Measurements from ENCODE around the gene SERPINA7.

The SERPINA7 gene

DNA sequence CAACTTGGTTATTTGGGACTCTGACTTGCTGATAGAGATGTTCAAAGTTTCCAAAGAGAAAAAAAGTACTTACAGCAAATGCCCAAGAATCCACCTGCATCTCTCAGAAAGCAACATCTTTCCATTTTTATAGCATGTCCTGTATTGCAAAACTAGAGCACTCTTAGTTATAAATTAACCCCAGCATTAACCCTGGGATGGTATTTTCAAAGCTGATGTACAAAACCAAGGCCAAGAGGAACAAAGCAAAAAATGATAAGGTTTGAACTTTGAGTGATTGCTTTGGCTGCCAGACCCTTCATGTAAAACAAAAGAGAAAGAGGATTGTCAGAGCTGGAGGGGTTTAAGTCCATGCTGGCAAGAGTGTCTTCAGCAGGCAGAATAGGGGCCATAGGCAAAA, at the start of gene SERPINA7:
Gene SERPINA7, minus strand, starts transcription at position 103 of the 400 bp plus-strand sequence. CDS start 1,669 bp downstream, outside the sequence.
- no peaks in the 10 kb centered on the region for H3K79me2 ChIP-seq (ENCODE audit: insufficient read depth, low read length)
- H4K20me1 ChIP-seq (ENCODE audit: insufficient read depth, low read length), result no peaks in the 10 kb centered on the region
- no peak within 1 kb of the TSS for H2AFZ ChIP-seq (ENCODE audit: low read depth, low read length)
- no peaks in the 10 kb centered on the region for H3K36me3 ChIP-seq (ENCODE audit: insufficient read depth, low read length)
- no peak within 1 kb of the TSS for H3K9ac ChIP-seq (ENCODE audit: low read depth, low read length)
- no peaks in the 10 kb centered on the region for H3K27me3 ChIP-seq (ENCODE audit: insufficient read depth, low read length, poor library complexity)
- no peak within 1 kb of the TSS for H3K27ac ChIP-seq (ENCODE audit: low read length)
- H3K9me3 ChIP-seq (ENCODE audit: insufficient read depth, low read length, severe bottlenecking), result no peaks in the 10 kb centered on the region
- TF ChIP-seq, protein P1, sequence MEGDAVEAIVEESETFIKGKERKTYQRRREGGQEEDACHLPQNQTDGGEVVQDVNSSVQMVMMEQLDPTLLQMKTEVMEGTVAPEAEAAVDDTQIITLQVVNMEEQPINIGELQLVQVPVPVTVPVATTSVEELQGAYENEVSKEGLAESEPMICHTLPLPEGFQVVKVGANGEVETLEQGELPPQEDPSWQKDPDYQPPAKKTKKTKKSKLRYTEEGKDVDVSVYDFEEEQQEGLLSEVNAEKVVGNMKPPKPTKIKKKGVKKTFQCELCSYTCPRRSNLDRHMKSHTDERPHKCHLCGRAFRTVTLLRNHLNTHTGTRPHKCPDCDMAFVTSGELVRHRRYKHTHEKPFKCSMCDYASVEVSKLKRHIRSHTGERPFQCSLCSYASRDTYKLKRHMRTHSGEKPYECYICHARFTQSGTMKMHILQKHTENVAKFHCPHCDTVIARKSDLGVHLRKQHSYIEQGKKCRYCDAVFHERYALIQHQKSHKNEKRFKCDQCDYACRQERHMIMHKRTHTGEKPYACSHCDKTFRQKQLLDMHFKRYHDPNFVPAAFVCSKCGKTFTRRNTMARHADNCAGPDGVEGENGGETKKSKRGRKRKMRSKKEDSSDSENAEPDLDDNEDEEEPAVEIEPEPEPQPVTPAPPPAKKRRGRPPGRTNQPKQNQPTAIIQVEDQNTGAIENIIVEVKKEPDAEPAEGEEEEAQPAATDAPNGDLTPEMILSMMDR (IDR thresholded peaks at IDR 0.05; ENCODE audit: borderline replicate concordance, extremely low read depth, low read length, poor library complexity, severe bottlenecking), result no peak
- no peak for TF ChIP-seq EZH2 (IDR thresholded peaks at IDR 0.05; ENCODE audit: borderline replicate concordance, low read depth, low read length, severe bottlenecking)
- no peaks in the 10 kb centered on the region for H3K4me1 ChIP-seq (ENCODE audit: insufficient read depth, low read length)
- no peak within 1 kb of the TSS for H3K4me2 ChIP-seq (ENCODE audit: insufficient read depth, low read length)
- ATAC-seq (ENCODE audit: insufficient read depth, low read depth), result no peak
- H3K4me3 ChIP-seq (ENCODE audit: low read depth in 1 of 2, low read length in 2 of 2), result no peak within 1 kb of the TSS
- no peak for DNase-seq

DNA sequence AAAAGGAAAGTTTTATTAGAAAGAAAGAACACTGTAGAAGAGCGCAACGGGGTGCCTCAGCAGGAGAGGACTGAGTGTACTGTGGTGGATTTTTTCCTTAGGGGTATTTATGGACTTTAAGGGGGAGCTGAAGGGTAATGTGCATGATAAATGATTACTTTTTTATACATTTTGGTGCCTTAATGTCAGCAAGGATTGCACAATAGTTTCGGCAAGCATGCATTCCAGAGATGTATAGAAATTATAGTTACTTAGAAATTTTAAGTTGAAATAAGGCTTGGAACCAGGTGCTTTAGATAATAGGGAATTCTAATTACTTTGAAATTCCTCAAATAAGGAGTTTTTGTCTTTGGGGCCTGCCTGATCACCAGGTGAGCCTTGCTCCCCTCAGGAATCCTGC, 30.5 kb upstream of the SERPINA7 start:
- Histone ChIP-seq H3K4me3 (ENCODE audit: low read depth in 1 of 2, low read length in 2 of 2) (no peak overlapping the region), H3K27me3 (ENCODE audit: insufficient read depth, low read length, poor library complexity) (no peaks in the 10 kb centered on the region), H2AFZ (ENCODE audit: low read depth, low read length) (no peak overlapping the region), H3K9me3 (ENCODE audit: insufficient read depth, low read length, severe bottlenecking) (no peaks in the 10 kb centered on the region), H3K4me2 (ENCODE audit: insufficient read depth, low read length) (no peak overlapping the region), H4K20me1 (ENCODE audit: insufficient read depth, low read length) (no peaks in the 10 kb centered on the region), H3K9ac (ENCODE audit: low read depth, low read length) (no peak overlapping the region), H3K27ac (ENCODE audit: low read length) (no peak overlapping the region), H3K36me3 (ENCODE audit: insufficient read depth, low read length) (no peaks in the 10 kb centered on the region), H3K79me2 (ENCODE audit: insufficient read depth, low read length) (no peaks in the 10 kb centered on the region), H3K4me1 (ENCODE audit: insufficient read depth, low read length) (no peaks in the 10 kb centered on the region)
- no peak for TF ChIP-seq EZH2 (IDR thresholded peaks at IDR 0.05; ENCODE audit: borderline replicate concordance, low read depth, low read length, severe bottlenecking)
- TF ChIP-seq, protein P1 (IDR thresholded peaks at IDR 0.05; ENCODE audit: borderline replicate concordance, extremely low read depth, low read length, poor library complexity, severe bottlenecking), result no peak
- ATAC-seq (ENCODE audit: insufficient read depth, low read depth) (no peak), DNase-seq (no peak)

DNA sequence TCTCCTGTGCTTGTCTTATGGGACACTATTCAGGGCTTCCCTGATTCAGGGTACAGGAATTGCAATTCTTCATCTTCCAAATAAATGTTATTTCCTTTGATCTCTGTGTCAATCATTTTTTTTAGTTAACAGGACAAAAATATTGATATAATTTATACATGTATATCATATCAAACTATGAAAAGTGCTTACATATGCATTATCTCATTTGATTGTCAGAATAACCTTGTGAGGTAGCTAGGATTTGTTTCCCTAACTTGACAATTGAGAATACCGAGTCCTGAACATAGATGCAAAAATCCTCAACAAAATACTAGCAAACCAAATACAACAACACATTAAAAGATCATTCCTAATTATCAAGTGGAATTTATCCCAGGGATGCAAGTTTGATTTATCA, 11.5 kb upstream of the SERPINA7 start:
- no peak overlapping the region for H2AFZ ChIP-seq (ENCODE audit: low read depth, low read length)
- H3K36me3 ChIP-seq (ENCODE audit: insufficient read depth, low read length), result no peaks in the 10 kb centered on the region
- TF ChIP-seq, protein P1 (IDR thresholded peaks at IDR 0.05; ENCODE audit: borderline replicate concordance, extremely low read depth, low read length, poor library complexity, severe bottlenecking), result no peak
- TF ChIP-seq EZH2 (IDR thresholded peaks at IDR 0.05; ENCODE audit: borderline replicate concordance, low read depth, low read length, severe bottlenecking), result no peak
- H3K79me2 ChIP-seq (ENCODE audit: insufficient read depth, low read length), result no peaks in the 10 kb centered on the region
- no peak overlapping the region for H3K4me3 ChIP-seq (ENCODE audit: low read depth in 1 of 2, low read length in 2 of 2)
- H3K9ac ChIP-seq (ENCODE audit: low read depth, low read length), result no peak overlapping the region
- H3K9me3 ChIP-seq (ENCODE audit: insufficient read depth, low read length, severe bottlenecking), result no peaks in the 10 kb centered on the region
- ATAC-seq (ENCODE audit: insufficient read depth, low read depth) (no peak), DNase-seq (no peak)
- H3K4me1 ChIP-seq (ENCODE audit: insufficient read depth, low read length), result no peaks in the 10 kb centered on the region
- H3K4me2 ChIP-seq (ENCODE audit: insufficient read depth, low read length), result no peak overlapping the region
- no peak overlapping the region for H3K27ac ChIP-seq (ENCODE audit: low read length)
- no peaks in the 10 kb centered on the region for H3K27me3 ChIP-seq (ENCODE audit: insufficient read depth, low read length, poor library complexity)
- H4K20me1 ChIP-seq (ENCODE audit: insufficient read depth, low read length), result no peaks in the 10 kb centered on the region

- no peak overlapping the region for H3K4me2 ChIP-seq (ENCODE audit: insufficient read depth, low read length)
- H4K20me1 ChIP-seq (ENCODE audit: insufficient read depth, low read length), result no peaks in the 10 kb centered on the region
- H3K9me3 ChIP-seq (ENCODE audit: insufficient read depth, low read length, severe bottlenecking), result no peaks in the 10 kb centered on the region
- no peaks in the 10 kb centered on the region for H3K27me3 ChIP-seq (ENCODE audit: insufficient read depth, low read length, poor library complexity)
- H3K4me3 ChIP-seq (ENCODE audit: low read depth in 1 of 2, low read length in 2 of 2), result no peak overlapping the region
- H3K9ac ChIP-seq (ENCODE audit: low read depth, low read length), result no peak overlapping the region
- H3K27ac ChIP-seq (ENCODE audit: low read length), result no peak overlapping the region
- no peak overlapping the region for H2AFZ ChIP-seq (ENCODE audit: low read depth, low read length)
- TF ChIP-seq, protein P1 (IDR thresholded peaks at IDR 0.05; ENCODE audit: borderline replicate concordance, extremely low read depth, low read length, poor library complexity, severe bottlenecking), result no peak
- no peak for TF ChIP-seq EZH2 (IDR thresholded peaks at IDR 0.05; ENCODE audit: borderline replicate concordance, low read depth, low read length, severe bottlenecking)
- DNase-seq (no peak), ATAC-seq (ENCODE audit: insufficient read depth, low read depth) (no peak)
- H3K4me1 ChIP-seq (ENCODE audit: insufficient read depth, low read length), result no peaks in the 10 kb centered on the region
- no peaks in the 10 kb centered on the region for H3K79me2 ChIP-seq (ENCODE audit: insufficient read depth, low read length)
- H3K36me3 ChIP-seq (ENCODE audit: insufficient read depth, low read length), result no peaks in the 10 kb centered on the region
Observed at GRCh38 chrX:106042296-106042695, 3.8 kb upstream of the SERPINA7 start.

Data from DND-41 (cell line).